GM21529 (cell line): ENCODE results near the gene TP73.
A peak's percentile ranks its signal among the peaks of the same experiment; 100 is the strongest.

Experiments
- ATAC-seq: cut with Tn5 transposase; IDR thresholded peaks from one replicate; pipeline ENCODE4 v1.9.1; 2021; ENCODE audit not compliant: unreplicated experiment

TP73 gene

DNA sequence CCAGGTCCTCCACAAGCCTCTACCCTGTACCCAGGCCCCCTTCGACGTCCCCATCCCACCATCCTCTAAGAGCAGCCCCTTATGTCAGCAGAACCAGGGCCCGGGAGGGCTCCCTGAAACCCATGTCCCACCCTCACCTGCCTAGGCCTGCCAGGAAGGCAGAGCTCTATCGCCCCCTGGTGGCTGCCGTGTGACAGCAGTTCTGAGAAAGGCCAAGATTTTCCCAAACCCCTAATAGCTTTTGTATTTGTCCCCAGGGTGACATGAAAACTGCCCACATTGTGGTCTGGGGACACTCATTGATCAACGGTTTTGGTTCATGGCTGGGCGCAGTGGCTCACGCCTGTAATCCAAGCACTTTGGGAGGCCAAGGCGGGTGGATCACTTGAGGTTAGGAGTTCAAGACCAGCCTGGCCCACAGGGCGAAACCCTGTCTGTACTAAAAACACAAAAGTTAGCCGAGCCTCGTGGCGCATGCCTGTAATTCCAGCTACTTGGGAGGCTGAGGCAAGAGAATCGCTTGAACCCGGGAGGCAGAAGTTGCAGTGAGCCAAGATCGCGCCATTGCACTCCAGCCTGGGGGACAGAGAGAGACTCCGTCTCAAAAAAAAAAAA lies 72.2 kb downstream of the TP73 start:
- ATAC-seq, result peak; percentile 53

GRCh38 chr1:3725366-3725765 lies 73.0 kb downstream of the TP73 start:
- ATAC-seq, result no peak

DNA sequence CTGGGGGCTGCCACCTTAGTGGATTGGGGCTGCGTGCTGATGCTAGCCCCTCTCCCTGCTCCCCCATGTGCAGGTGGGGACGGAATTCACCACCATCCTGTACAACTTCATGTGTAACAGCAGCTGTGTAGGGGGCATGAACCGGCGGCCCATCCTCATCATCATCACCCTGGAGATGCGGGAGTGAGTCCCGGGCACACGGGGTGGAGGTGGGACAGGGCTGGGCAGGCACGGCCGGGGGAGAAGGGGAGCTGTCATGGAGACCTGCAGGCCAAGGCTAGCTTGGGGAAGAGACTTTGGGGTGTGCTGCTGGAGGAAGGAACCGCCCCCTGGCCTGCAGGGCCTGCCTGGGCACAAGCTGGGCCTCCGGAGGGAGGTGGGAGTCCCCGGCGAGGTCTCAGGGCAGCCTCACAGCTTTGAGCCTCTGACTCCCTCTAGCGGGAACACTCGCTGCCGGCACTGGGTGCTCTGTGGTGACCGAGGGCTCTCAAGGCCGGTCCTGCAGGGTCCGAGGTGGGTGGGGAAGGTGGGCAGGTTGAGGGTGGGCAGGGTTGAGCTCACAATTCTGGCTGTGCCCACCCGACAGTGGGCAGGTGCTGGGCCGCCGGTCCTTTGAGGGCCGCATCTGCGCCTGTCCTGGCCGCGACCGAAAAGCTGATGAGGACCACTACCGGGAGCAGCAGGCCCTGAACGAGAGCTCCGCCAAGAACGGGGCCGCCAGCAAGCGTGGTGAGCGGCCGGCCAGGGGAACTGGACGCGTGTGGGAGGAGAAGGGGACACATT lies 74.9 kb downstream of the TP73 start:
- no peak for ATAC-seq

DNA sequence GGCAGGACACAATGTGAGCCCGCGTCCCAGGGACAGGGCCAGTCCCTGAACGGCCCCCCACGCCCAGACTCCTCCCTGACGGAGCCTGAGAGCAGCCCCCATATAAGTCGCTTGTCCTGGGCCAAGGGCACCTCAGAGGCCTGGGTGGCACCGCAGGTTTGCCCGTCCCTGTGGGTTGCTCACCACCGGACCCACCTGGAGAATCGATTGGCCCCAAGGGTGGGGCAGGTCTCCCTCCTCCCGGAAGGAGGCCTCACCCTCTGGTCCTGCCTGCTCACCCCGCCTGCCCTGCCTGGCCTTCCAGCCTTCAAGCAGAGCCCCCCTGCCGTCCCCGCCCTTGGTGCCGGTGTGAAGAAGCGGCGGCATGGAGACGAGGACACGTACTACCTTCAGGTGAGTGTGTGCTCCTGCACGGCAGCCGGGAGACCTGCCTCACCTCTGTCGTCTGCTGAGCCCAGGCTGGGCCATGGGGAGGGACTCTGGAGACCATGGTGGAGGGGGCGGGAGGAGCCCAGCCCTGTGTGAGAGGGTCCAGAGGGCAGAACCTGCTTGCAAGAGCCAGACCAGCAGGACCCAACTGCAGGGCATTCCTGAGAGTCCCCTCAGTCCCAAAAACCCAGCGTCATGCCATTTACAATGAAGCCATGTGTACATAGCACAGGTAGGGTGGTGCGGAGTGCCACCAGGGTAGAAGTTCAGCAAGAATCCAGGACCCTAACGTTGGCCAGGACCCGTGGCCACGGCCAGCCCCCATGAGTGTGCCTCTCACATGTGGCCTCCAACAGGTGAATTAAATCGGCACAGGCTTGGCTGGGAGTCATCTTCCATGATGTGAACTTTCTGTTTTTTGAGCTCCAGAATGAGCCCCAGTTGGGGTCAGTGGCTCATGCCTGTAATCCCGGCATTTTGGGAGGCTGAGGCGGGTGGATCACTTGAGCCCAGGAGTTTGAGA lies 75.8 kb downstream of the TP73 start:
- ATAC-seq, result no peak

GRCh38 chr1:3729594-3730542 lies 77.6 kb downstream of the TP73 start:
- no peak for ATAC-seq

DNA sequence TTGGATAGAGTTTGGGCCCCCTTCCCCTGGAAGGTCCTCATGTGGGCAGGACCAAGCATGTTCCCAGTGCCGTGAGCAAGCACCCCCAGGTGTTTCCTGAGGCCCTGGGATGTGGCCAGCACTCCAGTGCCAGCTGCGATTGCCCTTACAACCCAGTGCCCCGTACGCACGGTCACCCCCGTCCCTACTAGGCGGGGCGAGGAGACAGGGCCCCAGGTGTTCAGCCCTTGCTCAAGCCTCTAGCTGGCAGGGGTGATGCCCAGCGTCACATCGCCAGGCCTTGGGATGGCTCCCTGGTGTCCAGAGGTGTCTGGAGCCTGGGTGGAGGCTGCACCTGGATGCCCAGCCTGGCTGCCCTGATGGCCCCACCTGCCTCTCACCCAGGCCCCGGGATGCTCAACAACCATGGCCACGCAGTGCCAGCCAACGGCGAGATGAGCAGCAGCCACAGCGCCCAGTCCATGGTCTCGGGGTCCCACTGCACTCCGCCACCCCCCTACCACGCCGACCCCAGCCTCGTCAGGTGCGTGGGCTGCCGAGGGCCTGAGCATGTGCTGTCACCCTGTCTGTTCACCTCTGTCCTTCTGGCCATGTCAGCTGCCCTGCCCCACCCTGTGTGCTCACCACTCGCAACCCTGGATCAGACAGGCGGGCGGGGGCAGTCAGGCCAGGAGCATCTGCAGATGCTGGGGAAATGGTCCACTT lies 78.4 kb downstream of the TP73 start:
- ATAC-seq, result no peak

DNA sequence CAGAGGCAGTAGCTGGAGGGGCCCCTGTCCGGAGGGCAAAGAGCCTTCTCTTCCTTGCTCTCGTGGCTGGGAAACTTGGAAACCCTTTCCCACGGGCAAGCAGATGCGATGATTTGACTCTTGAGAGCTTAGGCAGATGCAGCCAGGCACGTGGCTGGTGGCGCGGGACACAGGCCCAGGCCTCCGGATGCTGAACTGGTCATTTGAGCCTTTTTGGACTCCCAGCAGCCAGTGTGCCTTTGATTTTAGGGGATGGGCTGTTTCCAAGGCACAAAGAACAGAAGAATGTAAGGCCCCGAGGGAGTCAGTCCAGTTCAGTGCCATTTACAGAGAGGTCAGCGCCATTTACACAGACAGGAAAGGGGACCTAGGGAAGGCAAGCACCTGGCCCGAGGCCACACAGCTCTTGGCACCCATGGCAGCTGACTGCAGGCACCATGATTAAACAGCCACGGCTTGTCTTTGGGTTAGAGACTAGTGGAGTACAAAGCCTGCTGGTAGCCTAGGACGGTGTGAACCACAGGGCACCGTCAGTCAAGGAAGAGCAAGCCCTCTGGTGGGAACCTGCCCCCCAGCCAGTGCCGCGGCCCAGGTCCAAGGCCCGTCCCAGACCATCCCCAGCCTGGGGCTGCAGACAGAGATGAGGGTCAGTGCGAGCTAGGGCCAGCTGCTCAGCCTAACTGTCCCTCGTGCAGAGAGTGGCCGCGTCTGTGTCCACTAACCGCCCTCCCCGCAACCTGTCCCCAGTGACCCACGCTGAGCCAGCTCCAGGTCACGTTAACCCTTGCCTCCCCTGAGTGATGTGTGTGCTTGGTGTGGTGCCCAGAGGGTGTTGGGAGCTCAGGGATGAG lies 79.5 kb downstream of the TP73 start:
- no peak for ATAC-seq

GRCh38 chr1:3732434-3733093 lies 80.2 kb downstream of the TP73 start:
- ATAC-seq, result no peak

DNA sequence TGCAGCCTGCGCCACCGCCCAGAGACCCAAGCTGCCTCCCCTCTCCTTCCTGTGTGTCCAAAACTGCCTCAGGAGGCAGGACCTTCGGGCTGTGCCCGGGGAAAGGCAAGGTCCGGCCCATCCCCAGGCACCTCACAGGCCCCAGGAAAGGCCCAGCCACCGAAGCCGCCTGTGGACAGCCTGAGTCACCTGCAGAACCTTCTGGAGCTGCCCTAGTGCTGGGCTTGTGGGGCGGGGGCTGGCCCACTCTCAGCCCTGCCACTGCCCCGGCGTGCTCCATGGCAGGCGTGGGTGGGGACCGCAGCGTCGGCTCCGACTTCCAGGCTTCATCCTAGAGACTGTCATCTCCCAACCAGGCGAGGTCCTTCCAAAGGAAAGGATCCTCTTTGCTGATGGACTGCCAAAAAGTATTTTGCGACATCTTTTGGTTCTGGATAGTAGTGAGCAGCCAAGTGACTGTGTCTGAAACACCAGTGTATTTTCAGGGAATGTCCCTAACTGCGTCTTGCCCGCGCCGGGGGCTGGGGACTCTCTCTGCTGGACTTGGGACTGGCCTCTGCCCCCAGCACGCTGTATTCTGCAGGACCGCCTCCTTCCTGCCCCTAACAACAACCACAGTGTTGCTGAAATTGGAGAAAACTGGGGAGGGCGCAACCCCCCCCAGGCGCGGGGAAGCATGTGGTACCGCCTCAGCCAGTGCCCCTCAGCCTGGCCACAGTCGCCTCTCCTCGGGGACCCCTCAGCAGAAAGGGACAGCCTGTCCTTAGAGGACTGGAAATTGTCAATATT lies 81.0 kb downstream of the TP73 start:
- no peak for ATAC-seq

DNA sequence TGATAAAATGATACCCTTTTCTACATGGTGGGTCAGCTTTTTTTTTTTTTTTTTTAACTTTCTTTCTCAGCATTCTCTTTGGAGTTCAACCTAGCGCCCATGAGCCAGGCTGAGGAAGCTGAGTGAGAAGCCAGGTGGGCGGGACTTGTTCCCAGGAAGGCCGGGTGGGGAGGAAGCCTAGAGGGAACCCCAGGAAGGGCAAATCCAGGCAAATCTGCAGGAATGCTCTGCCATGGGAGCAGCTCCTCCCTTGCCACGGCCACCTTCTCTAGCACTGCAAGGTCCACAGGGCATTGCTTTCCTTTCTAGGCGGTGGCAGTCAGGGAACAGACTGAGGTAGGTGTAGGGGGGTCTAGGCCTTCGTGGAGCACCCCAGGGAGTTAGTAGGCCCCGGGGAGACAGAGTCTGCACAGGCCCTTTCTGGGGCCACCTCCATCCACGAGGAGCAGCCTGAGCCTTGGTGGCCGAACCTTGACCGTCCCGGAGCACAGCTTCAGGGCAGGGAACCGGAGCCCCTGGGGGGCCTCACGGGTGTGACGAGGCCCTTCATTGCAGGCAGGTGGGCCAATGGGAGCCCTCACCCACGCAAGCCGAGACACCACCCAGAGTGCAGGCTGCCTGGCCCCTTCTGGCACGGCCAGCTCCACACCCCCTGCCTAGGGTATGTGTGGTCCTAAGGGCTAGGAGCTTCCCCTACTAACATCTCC lies 81.7 kb downstream of the TP73 start:
- ATAC-seq, result no peak

- no peak for ATAC-seq
Measured at GRCh38 chr1:3734602-3735001, 82.3 kb downstream of the TP73 start.

GRCh38 chr1:3735027-3735681 lies 82.8 kb downstream of the TP73 start:
- no peak for ATAC-seq

DNA sequence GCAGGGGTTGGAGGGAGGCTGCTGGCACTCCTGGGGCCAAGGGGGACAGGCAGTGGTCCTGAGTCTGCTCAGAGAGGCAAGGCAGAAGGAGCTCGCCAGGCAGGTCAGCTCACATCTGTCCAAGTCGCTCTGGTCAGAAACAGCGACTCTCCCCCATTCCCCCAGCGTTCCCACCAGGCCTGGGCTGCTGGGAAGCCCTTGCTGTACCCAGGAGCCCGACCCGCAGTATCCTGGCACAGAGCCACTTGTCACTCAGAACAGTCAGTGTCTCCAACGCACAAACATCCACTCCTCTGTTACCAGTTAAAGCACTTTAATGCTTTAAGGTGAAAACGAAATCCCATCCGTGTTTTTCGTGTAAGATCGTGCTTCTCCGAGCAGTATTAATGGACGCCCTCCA lies 83.4 kb downstream of the TP73 start:
- no peak for ATAC-seq

DNA sequence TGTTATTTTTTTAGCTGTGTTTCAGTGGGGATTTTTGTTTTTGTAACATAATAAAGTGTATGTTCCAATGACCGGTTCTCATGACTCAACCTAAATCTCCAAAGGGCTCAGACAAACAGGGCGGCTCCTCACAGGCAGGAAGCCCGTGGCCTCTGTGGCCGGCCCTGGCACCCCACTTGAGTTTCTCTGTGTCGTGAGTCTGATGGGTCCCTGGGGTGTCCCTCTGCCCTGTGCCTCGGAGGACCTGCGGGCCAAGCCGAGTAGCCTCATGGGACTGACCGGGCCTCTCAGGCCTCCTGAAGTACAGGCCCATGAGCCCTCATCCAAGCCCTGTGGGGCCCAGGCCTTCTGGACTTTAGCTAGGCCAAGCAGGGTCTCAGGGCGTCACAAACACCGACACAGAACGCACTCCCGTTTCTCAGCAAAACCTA lies 83.8 kb downstream of the TP73 start:
- ATAC-seq, result no peak

DNA sequence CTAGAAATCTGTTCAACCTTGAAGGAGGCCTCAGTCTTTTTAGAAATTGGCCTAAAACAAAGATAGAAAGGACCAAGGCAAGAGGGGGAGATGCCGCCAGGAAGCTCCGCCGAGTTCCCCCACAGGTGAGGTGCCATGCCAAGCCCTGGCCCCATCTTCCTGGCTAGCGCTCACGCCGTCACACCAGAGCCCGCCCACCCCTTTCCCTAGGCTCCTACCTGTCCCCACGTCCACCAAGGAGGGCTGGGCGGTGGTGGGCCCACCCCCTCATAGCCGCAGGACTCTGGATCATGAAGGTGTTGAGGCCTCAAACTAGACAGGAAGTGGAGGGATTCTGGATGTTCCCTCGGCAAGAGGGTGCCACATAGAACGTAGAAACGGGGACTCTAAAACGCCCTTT lies 84.4 kb downstream of the TP73 start:
- no peak for ATAC-seq

- no peak for ATAC-seq
Measured at GRCh38 chr1:3738943-3739342, 86.6 kb downstream of the TP73 start.

DNA sequence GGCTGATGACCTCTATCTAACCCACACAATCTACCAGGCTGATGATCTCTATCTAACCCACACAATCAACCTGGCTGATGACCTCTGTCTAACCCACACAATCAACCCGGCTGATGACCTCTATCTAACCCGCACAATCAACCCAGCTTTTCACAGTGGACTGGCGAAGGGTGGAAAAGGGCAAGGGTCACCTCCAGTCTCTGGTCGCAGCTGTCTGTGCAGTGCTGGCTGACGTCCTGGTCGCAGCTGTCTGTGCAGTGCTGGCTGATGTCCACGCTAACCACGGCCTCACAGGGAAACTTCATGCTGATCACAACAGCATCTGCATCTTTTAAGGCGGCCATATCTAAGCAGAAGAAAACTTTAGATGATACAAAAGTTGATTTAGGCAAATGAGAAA lies 87.7 kb downstream of the TP73 start:
- no peak for ATAC-seq
